Measurements from ENCODE around the gene FDX1. TPM values are rescaled to one million over a fixed set of nuclear protein-coding genes. Genes with fewer than 3 reads are reported as not detected.
A peak's percentile ranks its signal among the peaks of the same experiment; 100 is the strongest.

Gene FDX1
- total and polyA plus RNA-seq, 12 donors = 11.5 to 30.3 (median 21.9) TPM

DNA sequence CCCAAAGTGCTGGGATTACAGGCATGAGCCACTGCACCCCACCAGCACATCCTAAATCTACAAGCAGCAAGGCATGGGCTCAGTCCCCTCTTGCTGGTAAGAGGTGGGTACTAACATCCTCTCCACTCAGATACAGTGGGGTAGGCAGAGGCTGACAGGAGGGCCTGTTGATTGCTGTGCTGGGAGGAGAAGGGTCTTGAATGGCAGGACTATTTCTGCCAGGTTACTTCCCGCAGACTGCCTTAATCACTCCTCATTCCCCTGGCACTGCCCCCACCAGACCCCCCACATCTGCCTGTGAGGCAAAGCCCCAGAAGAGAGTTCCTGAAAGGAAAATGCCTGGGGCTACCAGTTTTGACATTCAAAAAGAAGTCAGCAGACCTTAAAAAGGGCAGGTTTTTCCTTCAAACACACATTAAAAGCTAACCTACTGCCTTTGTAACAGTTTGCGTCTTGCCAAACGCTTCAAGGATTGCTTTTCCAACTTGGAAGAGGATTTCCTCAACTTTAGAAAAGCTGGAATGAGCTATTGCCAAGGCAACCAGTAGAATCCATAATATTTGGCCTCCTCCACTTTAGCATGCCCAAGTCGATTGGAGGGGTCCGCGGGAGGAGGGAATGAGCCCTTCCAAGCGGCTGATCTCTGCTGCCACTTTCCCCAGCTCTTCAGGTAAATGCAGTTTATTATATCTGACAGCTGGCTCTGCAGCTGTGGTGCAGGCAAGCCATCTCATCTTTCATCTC is 62.0 kb downstream of the FDX1 start:
- Histone ChIP-seq H3K4me3 (no peak overlapping the region), H3K9me3 (peaks cover 0 to 9% (median 0%) of the 10 kb centered on the region in 11 donors), H3K36me3 (no peaks in the 10 kb centered on the region), H3K27me3 (peaks cover 0 to 3% (median 0%) of the 10 kb centered on the region in 7 donors), H3K4me1 (peaks cover 0 to 19% (median 0%) of the 10 kb centered on the region in 9 donors), H3K27ac (no peak overlapping the region)
- intact Hi-C loops (cut with DNase I) = no loop called here
- TF ChIP-seq, protein P1, sequence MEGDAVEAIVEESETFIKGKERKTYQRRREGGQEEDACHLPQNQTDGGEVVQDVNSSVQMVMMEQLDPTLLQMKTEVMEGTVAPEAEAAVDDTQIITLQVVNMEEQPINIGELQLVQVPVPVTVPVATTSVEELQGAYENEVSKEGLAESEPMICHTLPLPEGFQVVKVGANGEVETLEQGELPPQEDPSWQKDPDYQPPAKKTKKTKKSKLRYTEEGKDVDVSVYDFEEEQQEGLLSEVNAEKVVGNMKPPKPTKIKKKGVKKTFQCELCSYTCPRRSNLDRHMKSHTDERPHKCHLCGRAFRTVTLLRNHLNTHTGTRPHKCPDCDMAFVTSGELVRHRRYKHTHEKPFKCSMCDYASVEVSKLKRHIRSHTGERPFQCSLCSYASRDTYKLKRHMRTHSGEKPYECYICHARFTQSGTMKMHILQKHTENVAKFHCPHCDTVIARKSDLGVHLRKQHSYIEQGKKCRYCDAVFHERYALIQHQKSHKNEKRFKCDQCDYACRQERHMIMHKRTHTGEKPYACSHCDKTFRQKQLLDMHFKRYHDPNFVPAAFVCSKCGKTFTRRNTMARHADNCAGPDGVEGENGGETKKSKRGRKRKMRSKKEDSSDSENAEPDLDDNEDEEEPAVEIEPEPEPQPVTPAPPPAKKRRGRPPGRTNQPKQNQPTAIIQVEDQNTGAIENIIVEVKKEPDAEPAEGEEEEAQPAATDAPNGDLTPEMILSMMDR (IDR thresholded peaks at IDR 0.05) = no peak
- DNase-seq = no peak
- 82 to 85% methylated on average over 7 of the region's 7 CpGs for WGBS, 2 donors
- no peak for ATAC-seq

DNA sequence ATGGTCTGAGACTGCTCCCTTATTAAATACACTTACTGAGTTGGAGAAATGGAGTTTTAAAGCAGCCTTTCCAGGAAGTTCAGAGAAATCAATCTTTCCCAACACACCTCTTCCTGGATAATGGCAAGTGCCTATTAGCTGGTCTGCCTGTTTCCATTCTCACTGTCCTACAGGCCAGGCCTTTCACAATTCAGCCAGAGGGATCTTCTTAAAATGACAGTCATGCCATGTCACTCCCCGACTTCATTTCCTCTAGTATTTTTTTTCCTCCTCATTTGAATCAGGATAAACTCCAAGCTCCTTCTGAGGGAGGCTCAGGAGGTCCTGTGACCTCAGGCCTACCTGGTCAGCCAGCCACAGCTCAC is 62.6 kb downstream of the FDX1 start:
- ATAC-seq = no peak
- WGBS, 2 donors = 65 to 77% methylated on average over 1 of the region's 1 CpG
- Histone ChIP-seq H3K27ac (no peak overlapping the region), H3K4me3 (no peak overlapping the region), H3K27me3 (peaks cover 0 to 3% (median 0%) of the 10 kb centered on the region in 7 donors), H3K36me3 (no peaks in the 10 kb centered on the region), H3K4me1 (peaks cover 0 to 24% (median 0%) of the 10 kb centered on the region in 9 donors), H3K9me3 (peaks cover 0 to 9% (median 0%) of the 10 kb centered on the region in 11 donors)
- DNase-seq = no peak
- TF ChIP-seq, protein P1 (IDR thresholded peaks at IDR 0.05) = no peak
- intact Hi-C loops (cut with DNase I) = no loop called here

DNA sequence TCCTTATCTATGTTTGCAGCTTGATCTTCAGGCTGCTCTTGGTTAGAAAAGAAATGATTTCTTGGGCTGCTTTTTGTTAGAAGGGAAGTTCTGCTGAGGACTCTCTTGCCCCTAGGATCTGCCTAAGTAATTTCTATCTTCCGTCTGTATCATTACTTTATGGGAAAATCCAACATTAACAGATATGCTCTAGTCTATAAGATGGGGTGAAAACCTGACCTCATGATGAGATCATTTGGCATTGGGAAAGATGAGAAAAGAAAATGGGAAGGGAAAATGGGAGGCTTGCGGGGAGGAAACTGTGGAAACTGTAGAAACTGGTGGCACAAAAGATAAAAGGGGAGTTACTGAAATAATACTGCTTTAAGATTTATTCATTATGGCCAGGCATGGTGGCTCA is 63.6 kb downstream of the FDX1 start:
- H3K4me1 ChIP-seq = peaks cover 0 to 33% (median 0%) of the 10 kb centered on the region in 9 donors
- H3K4me3 ChIP-seq = no peak overlapping the region
- ATAC-seq (no peak), DNase-seq (no peak)
- peaks cover 0 to 3% (median 0%) of the 10 kb centered on the region in 7 donors for H3K27me3 ChIP-seq
- no peak overlapping the region for H3K27ac ChIP-seq
- no peaks in the 10 kb centered on the region for H3K36me3 ChIP-seq
- 88 to 93% methylated on average over 2 of the region's 2 CpGs for WGBS, 2 donors
- TF ChIP-seq, protein P1 (IDR thresholded peaks at IDR 0.05) = no peak
- intact Hi-C loops (cut with DNase I) = no loop called here
- peaks cover 0 to 9% (median 0%) of the 10 kb centered on the region in 11 donors for H3K9me3 ChIP-seq

DNA sequence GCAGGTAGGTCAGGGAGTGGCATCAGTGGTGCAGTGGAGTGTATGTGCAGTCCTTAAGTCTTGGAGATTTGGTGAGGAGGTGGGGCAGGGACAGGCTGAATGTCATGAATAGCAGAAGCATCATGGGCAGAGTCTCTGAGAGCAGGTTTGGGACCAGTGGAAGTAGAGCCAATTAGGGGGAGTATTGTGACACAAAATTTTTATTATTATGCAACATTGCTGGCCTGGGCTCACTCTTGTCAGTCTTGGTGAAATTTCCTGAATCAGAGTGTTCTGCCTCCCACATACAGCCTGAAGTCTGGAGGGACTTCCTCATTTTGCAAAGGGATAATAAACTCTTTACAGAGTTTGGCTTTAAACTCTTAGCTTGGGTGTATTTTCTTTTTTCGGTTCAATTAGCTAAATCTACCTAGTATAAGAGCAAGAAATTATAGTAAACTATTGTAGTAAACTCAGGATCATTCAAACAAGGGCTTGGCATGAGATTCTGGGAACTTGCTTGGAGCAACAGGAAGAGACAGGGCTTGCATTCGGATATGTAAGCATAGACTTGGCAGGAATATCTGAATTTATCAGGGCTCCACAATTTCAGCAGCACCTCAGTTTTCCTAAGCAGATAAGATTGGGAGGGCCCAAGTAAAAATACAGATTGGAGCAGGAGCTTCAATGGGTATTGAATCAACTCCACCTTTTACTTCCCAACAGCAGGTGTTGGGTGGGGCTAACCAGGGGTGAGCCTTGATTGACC is 67.7 kb downstream of the FDX1 start:
- intact Hi-C loops (cut with DNase I) = no loop called here
- Histone ChIP-seq H3K9me3 (peaks cover 0 to 23% (median 6%) of the 10 kb centered on the region in 11 donors), H3K27ac (peak overlapping the region in 1 of 10 donors; percentile 64), H3K36me3 (no peaks in the 10 kb centered on the region), H3K4me3 (no peak overlapping the region), H3K4me1 (peaks cover 0 to 15% (median 0%) of the 10 kb centered on the region in 9 donors), H3K27me3 (peaks cover 0 to 3% (median 0%) of the 10 kb centered on the region in 7 donors)
- TF ChIP-seq, protein P1 (IDR thresholded peaks at IDR 0.05) = no peak
- peak in 6 of 8 donors; percentile 49 to 87 (median 63) for ATAC-seq
- no peak for DNase-seq
- WGBS, 2 donors = 36 to 47% methylated on average over 2 of the region's 2 CpGs
